ENCODE data around the gene DLX3.

Gene DLX3

DNA sequence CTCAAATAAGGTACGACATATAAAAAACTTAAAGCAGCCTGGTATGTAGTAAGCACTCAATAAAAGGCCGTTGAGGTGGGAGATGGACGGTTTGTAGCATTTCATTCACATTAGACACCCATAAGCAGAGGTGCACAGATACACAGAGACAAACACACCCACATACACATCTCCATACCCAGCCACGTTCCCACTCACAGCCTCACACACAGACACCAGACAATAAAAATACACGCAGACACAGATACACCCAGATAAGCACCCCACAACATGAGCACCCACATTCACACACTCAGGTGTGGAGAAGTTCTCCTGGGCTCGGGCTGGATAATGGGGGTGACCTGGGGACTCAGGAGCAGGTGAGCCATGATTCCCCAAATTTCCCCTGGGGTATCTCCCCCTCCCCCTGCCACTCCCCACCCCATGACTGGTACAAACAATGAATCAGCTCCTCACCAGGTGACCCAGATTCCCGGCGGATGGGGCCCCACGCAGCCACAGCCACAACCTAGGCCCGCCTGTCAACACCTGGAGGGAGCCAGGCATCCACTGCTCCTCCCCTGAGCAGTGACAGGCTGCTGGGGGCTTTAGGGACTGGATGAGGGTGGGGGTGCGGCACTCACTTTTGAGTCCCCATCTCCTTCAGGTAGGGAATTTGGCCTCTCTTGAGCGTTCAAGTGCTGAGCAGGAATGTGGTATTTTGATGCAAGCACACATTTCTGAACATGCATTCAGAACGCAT lies 2.7 kb downstream of the DLX3 start:
- DNase-seq, result no peak

- no peak for DNase-seq
Measured at GRCh38 chr17:49991409-49991808, 3.6 kb downstream of the DLX3 start.

DNA sequence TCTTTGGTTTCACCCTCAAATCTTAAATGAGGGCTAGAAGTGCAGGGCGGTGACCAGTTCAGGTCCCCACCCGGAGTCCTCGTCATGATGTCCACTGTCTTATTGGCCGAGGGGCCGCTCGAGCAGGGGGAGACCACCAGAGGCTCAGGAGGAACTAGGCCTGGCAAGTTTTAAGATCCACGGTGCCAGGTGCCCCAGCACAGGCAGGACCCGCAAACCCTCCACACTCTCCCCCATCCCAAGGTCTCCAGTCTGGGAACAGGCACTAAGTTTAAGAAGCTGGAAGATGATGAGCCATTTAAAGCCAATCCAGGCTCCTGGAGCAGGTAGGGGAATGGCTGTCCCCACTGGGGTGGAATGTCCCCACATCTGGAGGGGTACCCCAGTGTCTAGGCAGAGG lies 4.1 kb downstream of the DLX3 start:
- no peak for DNase-seq

DNA sequence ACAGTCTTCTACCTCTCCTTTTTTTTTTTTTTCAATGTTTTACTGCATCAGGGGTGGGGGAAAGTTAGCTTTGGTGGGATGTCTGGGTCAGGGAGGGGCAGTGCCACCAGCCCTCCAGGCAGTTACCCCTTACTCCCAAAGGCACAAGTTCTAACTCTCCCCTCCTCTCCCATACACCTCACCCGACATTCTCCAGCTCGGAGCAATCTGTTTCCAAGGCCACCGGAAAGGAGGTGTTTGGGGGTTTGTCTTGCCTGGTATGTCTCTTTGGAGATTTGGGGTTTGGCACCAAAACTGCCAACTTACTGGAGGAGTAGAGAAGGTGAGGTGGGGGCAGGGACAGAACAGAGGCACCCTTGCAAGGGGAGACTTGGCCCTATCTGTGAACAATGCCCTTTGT lies 4.7 kb downstream of the DLX3 start:
- no peak for DNase-seq

- DNase-seq, result no peak
Measured at GRCh38 chr17:49989518-49989880, 5.5 kb downstream of the DLX3 start.

DNA sequence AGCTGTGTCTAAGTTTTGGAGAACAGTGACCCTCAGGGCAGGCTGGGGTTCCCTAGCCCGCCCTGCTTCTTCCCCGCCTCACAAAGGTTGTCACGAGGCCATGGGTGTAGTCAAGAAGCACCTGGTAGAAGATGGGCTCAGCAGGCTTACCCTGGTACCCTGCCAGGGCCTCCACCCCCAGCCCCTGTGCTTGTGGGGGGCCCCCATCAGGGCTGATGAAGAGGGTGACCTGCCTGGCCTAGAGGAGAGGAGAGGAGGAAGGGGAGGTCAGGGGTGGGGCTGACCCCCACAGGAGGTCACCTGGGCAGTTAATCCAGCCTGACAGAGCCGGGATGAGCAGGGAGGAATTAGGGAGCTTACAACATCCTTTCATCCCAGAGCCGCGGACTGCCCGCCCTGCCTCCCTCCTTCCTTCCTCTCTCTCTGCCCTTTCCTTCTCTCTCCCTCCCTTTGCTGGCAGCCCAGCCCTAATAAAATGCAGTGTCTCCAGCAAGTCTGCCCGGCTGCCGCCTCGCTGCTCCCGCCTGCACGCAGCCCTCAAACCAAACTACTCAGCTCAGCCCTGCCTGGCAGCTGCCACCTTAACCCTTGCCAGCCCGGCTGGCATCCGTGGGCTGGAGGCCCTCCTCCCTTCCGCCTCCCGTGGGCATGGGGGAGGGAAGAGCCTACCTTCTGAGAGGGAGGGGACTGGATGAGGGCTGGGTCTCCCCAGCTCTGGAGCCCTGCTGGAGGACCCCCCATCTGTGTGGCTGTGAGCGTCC lies 7.2 kb downstream of the DLX3 start:
- DNase-seq, result peak; percentile 82

GRCh38 chr17:49987290-49987585 lies 7.8 kb downstream of the DLX3 start:
- DNase-seq, result no peak

DNA sequence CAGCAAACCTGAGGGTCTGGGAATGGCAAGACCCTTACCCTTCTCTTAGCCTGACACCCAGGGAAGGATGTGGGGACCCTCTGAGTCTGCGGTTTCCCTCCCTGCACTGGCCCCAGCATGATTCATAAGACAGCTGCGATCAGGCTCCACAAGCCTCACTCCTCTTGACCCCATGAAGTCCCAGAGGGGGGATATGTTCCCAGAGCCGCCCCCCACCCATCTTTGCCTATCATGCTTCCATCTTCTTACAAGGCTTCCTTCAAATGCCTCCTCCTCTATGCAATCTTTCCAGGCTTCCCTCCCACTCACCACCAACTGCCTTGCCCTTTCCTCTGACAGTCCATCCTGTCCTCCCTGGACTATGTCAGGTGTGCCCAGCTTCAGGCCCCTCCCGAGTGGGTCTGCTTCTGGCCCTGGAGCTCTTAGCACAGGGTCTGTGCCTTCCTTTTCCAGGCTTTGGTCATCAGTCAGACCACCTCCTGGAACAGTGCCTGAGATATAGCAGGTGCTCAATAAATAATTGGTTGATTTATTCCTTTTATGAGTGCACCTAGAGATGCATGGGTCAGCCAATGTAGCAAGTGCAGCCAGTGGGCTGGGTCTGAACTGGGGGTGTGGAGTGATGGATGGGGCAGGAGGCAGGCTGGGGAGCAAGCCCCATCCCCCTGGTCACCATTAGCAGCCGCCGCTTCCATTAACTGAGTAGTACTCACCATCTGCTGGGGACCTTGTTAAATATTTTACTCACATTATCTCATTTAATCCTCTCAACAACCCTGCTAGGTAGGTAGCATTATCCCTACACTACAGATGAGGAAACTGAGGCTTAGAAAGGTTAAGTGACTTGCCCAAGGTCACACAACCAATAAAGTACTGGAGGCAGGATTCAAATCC lies 8.4 kb downstream of the DLX3 start:
- no peak for DNase-seq

DNA sequence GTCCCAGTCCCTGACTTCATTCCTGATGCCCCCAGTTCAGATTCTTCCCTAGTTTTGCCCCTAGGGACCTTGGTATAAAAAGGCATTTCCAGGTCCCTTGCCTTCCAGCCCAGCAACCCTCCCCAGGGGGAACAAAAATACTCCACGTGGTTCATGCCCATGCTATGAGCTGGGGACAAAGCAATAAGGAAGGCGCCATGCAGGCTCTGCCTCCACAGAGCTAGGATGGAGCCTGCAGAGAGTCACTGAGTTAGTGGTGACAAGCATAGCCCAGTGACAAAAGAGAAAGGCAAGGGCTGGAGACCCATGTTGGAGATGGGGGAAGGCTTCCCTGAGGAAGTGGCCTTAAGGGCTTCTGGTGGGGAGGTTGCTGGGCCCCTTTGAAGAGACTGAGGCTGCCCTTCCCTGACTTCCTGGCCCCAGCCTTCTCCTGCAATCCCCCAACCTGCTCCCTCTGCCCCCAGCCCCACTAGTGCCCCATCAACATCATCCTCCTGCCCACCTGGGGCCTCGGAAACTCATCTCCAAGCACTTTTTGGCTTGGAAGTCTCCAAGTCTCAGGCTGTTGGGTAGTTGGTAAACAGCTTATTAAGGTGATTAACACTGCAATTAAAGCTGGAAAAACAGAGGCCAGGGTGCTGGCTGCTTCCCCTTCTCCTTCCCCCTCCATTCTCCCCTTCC lies 9.6 kb downstream of the DLX3 start:
- no peak for DNase-seq

DNA sequence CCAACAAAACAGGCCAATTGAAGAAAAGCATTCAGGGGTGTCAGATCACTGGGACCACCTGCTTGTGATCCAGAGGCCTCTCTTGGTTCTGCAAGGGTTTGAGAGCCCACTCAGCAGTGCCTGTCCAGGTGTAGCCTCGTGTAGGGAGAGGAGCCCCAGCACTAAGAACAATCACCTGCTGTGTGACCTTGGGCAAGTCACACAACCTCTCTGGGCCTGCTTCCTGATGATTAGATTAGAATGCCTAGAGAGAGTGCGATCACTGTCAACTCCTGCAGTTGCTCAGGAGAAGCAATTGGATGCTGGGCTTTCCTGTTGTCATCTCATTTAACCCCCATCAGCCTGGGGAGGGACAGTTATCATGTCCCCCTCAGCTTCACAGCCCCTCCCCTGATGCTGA lies 10.2 kb downstream of the DLX3 start:
- no peak for DNase-seq

DNA sequence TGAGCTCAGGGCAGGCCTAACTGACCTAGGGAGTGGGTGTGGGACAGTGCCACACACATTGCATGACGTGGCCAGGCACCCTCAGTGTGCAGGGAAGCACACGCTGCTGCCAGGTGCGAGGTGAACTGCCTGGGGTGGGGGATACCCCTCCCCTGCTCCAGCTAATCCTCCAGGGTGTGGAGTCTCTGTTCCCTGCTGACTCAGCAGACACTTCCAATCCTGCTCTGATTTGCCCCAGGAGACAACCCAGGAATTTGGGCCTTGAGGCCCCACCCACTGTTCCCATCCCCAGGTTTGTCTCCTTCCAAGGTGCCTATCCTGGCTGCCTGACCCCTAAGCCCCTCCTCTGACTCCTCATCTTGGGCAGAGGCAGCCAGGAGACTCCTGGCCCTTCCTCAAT lies 10.7 kb downstream of the DLX3 start:
- DNase-seq, result no peak

DNA sequence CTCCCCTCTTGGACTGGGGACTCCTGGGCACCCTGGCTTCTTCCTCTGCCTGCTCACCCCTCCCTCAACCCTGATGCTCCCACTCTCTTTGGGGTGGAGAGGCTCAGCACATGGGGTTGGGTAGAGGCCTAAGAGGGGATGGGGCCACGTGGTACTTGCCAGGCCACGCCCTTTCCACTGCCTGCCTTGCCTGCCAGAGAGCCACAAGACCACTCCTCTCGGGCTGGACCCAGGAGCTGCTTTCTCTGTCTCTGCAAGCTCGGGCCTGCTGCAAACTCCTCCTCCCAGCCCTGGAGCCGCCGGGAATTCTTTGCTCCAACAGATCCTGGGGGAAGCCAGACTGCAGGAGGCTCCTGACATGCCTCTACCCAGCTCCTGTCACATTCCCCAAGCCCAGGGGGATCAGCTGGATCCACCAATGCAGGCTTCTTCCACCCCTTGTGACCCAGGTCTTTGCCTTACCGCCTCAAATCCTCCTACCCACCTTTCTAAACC lies 14.3 kb downstream of the DLX3 start:
- peak; percentile 42 for DNase-seq

- no peak for DNase-seq
Measured at GRCh38 chr17:49979748-49980479, 15.1 kb downstream of the DLX3 start.

DNA sequence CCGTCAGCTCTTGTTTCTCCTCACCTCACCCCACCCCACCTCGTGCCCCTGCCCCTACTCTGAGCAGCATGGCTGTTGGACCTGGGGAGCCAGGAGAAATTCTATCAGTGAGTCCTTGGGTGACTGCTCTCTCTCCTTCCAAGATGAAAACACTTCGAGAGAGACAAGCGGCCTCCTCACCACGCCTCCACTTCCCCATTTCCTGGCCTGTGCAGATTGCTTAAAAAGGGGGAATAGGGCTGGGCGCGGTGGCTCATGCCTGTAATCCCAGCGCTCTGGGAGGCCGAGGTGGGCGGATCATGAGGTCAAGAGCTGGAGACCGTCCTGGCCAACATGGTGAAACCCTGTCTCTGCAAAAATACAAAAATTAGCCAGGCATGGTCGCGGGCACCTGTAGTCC lies 16.5 kb downstream of the DLX3 start:
- DNase-seq, result no peak

DNA sequence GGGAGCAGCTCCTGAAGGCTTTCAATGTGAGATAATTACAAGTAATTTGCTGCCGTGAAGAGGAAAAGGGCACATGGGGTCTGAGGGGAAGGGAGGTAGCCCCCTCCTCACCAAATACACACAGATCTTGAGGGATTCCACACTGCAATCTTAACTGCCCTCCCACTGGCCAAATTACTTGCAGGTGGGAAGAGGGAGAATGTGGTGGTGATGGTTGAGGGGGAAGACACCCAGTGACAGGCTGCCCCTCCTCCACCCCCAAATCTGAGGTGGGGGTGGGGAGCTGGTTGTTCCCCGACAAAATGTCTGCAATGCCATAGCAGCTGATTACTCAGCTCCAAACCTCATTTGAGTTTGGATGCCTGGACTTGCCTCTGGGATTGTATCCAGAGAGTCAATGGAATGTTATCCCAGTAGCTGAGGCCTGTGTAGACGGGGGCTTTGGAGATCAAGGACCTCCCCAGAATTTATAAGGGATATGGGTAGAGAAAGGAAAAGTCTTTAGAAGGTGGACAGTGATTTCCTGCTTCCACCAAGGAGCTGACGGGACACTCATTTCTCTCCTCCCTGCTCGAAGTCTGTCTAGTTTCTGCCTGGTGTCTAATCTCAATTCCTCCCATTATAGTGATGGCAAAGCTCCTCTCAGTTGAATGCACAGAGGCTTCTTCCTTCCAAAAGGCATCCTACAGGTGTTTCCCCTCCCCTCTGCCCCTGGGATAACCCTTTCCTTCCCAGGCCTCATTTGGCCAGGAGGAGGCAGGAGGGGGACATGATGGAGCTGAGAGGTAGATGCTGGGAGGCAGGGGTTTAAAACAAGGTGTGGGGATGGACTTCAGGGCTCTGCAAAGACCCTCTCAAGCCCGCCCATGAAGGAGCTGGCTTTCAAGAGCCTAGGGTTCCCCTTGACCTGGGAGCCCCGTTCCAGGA lies 17.3 kb downstream of the DLX3 start:
- peak; percentile 19 for DNase-seq

GRCh38 chr17:49976828-49977202 lies 18.2 kb downstream of the DLX3 start:
- DNase-seq, result no peak

DNA sequence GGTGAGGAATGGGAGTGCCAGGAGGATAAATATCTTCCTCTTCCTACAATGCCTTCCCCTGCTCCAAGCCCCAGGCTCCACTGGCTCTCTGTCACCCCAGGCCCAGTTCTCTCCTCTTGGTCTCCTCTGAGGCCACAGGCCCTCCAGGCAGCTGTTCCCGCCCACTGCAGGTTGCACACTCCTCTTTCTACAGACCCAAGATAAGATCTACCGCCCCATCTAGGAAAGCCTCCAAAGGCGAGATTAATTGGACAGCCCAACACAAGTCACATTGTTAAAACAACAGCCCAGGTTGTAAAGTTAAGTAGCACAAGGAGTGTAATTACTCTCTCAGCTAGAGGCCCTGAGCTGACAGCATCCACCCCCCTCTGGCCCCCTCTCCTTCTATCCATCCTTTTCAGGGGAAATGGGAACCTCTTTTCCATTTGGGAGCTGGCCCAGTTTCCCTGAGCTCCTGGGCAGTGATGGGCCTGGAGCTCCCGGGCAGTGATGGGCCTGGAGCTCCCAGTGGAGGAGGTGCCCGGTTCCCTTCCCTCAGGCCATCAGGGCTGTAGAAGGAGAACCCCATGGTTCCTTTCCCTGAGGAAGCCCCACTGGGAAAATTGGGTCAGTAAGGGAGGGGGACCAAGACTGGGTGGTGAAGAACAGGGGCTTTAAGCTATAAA lies 18.7 kb downstream of the DLX3 start:
- peak; percentile 42 for DNase-seq

- DNase-seq, result no peak
Measured at GRCh38 chr17:49975531-49975930, 19.5 kb downstream of the DLX3 start.

- no peak for DNase-seq
Measured at GRCh38 chr17:49973271-49973615, 21.8 kb downstream of the DLX3 start.

DNA sequence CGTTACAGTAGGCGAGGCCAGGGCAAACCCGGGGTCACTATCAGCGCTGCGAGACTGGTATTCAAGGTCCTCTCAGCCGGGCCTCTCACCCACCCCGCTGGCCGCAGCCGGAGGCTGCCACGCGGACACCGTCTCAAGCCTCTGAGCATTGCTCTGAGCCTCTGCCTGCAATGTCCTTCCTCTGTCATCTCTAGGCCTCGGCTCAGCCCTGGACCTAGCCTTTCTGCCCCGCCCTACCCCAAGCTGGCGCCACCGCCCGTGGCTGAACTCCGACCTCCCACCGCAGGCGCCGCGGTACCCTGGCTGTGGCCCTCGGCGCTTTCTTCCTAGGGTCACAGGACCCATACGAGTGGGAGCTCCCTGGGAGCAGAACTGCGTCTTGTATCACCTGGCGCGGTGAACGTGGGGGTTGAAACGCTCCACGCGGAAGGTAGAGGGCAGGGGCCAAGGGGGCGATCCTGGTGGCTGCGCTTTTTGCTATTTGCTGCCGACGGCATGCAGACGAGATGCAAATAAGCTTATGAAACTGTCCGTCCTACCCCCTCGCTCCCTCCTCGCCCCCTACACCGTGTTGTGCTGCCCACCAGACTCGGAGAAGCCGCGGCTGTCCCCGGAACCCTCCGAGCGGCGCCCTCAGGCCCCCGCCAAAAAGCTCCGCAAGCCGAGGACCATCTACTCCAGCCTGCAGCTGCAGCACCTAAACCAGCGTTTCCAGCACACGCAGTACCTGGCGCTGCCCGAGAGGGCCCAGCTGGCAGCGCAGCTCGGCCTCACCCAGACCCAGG lies 22.3 kb downstream of the DLX3 start:
- no peak for DNase-seq

All from NCI-H1105 (cell line).